Lower leg skin (tissue), 4 donors: Measurements from ENCODE around the gene TBC1D22A. TPM values are rescaled to one million over a fixed set of nuclear protein-coding genes. Genes with fewer than 3 reads are reported as not detected.

Experiments
- DNase-seq, 2 donors: peaks; one replicate each; pipeline ENCODE4 v3.0.0-alpha.2; 2019; ENCODE audit warnings: low spot score in 2 of 2
- H3K4me3 ChIP-seq: fragments of 200-600 bp; sonication (generic); 2 replicates; pipeline ENCODE4 v1.5.1; 2017; ENCODE audit warnings: mild to moderate bottlenecking, low read depth; ENCODE audit not compliant: poor library complexity, severe bottlenecking
- CTCF ChIP-seq, 3 donors: fragments of 450-650 bp; IDR thresholded peaks; one replicate each; pipeline ENCODE4 v1.5.1; 2016; ENCODE audit warnings: antibody characterized with exemption in 3 of 3, mild to moderate bottlenecking in 3 of 3, moderate library complexity in 2 of 3
- POLR2A ChIP-seq, 2 donors: fragments of 450-650 bp; IDR thresholded peaks; one replicate each; pipeline ENCODE4 v1.6.1; 2016 to 2017; ENCODE audit warnings: antibody characterized with exemption in 2 of 2, mild to moderate bottlenecking in 1 of 2, moderate library complexity in 1 of 2
- WGBS, 2 donors: methylation state at CpG; one replicate each; pipeline ENCODE4 v1.1.5; 2018; 5-methylcytosine and 5-hydroxymethylcytosine counted together
- intact Hi-C: fragments of 100-400 bp; cut with DNase I; formaldehyde crosslinking; loops from one replicate; pipeline ENCODE4 v1.15.0; 2023; ENCODE audit warnings: low total_unique reads
- total RNA-seq, 4 donors: library from RNA; depleted of rRNA; stranded (reverse); fragments of >200 nt; gene quantifications; one replicate each; pipeline ENCODE4 v1.1.0, GENCODE V29; 2016

TBC1D22A gene
- total RNA-seq, 4 donors from 2014 or later, result 21.8 to 32.3 (median 31.6) TPM

GRCh38 chr22:46935506-46936377 is 173.3 kb downstream of the TBC1D22A start:
- 78 to 79% methylated on average over 19 to 24 of the region's 24 CpGs for WGBS, 2 donors
- intact Hi-C loops, result no loop called here
- DNase-seq, result peak in 1 of 2 donors; percentile 78
- TF ChIP-seq POLR2A (IDR thresholded peaks at IDR 0.05), result no peak
- TF ChIP-seq CTCF (IDR thresholded peaks at IDR 0.05), result no peak
- no peak overlapping the region for H3K4me3 ChIP-seq

- no peak overlapping the region for H3K4me3 ChIP-seq
- TF ChIP-seq CTCF (IDR thresholded peaks at IDR 0.05) (no peak), POLR2A (IDR thresholded peaks at IDR 0.05) (no peak)
- DNase-seq, result peak in 1 of 2 donors; percentile 80
- WGBS, 2 donors, result 48 to 62% methylated on average over 12 of the region's 12 CpGs
- intact Hi-C loops, result no loop called here
These were observed 174.0 kb downstream of the TBC1D22A start for GRCh38 chr22:46936378-46936903.

GRCh38 chr22:46937185-46937584 is 174.7 kb downstream of the TBC1D22A start:
- WGBS, 2 donors, result 87 to 91% methylated on average over 8 of the region's 8 CpGs
- no peak overlapping the region for H3K4me3 ChIP-seq
- peak in 1 of 2 donors; percentile 34 for DNase-seq
- no peak for TF ChIP-seq CTCF (IDR thresholded peaks at IDR 0.05)
- intact Hi-C loops, result no loop called here

- TF ChIP-seq CTCF (IDR thresholded peaks at IDR 0.05) (no peak), POLR2A (IDR thresholded peaks at IDR 0.05) (no peak)
- H3K4me3 ChIP-seq, result no peak overlapping the region
- 96% methylated on average over 7 of the region's 7 CpGs for WGBS, 2 donors
- intact Hi-C loops, result no loop called here
- peak in 1 of 2 donors; percentile 32 for DNase-seq
These were observed 175.5 kb downstream of the TBC1D22A start for GRCh38 chr22:46937939-46938338.

- intact Hi-C loops, result no loop called here
- no peak for TF ChIP-seq POLR2A (IDR thresholded peaks at IDR 0.05)
- TF ChIP-seq CTCF (IDR thresholded peaks at IDR 0.05), result no peak
- no peak overlapping the region for H3K4me3 ChIP-seq
- 59 to 66% methylated on average over 21 of the region's 21 CpGs for WGBS, 2 donors
- DNase-seq, result peak in 1 of 2 donors; percentile 85
These were observed 179.7 kb downstream of the TBC1D22A start for GRCh38 chr22:46941968-46942798.
